ENCODE results near the gene ARHGAP26. TPM values are rescaled to one million over a fixed set of nuclear protein-coding genes. Genes with fewer than 3 reads are reported as not detected.

ARHGAP26 gene
- total RNA-seq, 4 donors from 2014 or later: 11.0 to 23.3 (median 14.3) TPM

DNA sequence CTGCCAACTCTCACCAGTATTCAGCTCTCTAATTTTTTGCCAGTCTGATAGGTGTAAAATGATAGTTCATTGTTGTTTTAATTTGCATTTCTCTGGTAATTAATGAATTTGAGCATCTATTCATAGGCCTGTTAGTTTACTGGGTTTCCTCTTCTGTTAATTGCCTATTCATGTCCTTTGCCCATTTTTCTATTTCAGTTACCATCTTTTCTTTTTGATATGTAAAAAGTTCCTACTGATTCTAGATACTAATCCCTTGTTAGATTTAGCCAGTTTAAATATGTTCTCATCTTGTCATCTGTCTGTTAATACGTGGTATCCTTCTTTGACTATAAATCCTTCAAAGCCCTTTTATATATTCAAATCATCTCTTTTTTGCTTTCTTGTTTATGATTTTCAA, 247.8 kb downstream of the ARHGAP26 start:
- TF ChIP-seq, protein P1, sequence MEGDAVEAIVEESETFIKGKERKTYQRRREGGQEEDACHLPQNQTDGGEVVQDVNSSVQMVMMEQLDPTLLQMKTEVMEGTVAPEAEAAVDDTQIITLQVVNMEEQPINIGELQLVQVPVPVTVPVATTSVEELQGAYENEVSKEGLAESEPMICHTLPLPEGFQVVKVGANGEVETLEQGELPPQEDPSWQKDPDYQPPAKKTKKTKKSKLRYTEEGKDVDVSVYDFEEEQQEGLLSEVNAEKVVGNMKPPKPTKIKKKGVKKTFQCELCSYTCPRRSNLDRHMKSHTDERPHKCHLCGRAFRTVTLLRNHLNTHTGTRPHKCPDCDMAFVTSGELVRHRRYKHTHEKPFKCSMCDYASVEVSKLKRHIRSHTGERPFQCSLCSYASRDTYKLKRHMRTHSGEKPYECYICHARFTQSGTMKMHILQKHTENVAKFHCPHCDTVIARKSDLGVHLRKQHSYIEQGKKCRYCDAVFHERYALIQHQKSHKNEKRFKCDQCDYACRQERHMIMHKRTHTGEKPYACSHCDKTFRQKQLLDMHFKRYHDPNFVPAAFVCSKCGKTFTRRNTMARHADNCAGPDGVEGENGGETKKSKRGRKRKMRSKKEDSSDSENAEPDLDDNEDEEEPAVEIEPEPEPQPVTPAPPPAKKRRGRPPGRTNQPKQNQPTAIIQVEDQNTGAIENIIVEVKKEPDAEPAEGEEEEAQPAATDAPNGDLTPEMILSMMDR (IDR thresholded peaks at IDR 0.05): no peak
- TF ChIP-seq POLR2A (IDR thresholded peaks at IDR 0.05): no peak
- DNase-seq (ENCODE audit: low spot score in 2 of 2): no peak
- H3K4me3 ChIP-seq (ENCODE audit: low read depth, poor library complexity, severe bottlenecking): no peak overlapping the region
- intact Hi-C loops (cut with DNase I; ENCODE audit: low total_unique reads): no loop called here
- WGBS, 2 donors: 97 to 100% methylated on average over 1 of the region's 1 CpG

- intact Hi-C loops (cut with DNase I; ENCODE audit: low total_unique reads): no loop called here
- TF ChIP-seq, protein P1 (IDR thresholded peaks at IDR 0.05): no peak
- TF ChIP-seq POLR2A (IDR thresholded peaks at IDR 0.05): no peak
- 94 to 96% methylated on average over 4 of the region's 4 CpGs for WGBS, 2 donors
- H3K4me3 ChIP-seq (ENCODE audit: low read depth, poor library complexity, severe bottlenecking): no peak overlapping the region
- DNase-seq (ENCODE audit: low spot score in 2 of 2): no peak
These were observed 249.0 kb downstream of the ARHGAP26 start for GRCh38 chr5:143019157-143019556.

DNA sequence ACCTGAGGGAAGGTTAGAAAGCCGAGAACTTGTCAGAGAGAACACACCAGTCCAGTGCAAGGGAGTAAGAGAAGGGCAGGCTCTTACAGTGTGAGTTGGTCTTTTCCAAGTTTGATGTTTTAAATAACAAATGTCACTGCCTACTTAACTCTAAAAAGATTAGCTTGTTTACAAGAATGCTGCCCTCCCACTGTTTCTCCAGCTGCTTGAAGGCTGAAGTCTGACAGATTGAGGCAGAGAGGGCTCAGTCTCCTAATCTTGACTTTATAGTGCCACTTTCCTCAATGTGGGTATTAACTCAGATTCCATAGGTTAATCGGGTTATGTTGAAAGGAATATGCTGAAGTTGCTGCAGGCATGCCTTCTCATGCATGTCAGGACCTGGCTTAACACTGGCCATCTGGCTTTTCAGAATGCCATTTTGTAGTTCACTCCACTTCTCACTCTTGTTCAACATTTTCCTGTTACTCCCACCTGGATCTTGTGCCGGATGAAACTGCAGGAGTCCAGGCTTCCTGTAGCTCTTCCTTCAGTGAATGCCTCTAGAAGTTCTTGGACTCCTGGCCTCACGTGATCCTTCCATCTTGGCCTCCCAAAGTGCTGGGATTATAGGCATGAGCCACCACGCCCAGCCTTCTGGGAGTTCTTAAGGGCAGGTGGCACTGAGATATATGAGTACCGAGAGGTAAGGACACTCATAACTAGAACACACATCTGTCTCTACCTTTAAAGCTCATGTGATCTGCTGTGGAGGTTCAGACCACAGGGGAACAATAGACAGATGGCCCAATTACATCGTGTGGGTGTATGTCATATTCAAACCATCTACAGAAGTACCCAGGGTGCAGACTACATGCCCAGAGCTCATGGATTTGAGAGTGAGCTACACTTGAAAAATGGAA, 249.7 kb downstream of the ARHGAP26 start:
- intact Hi-C loops (cut with DNase I; ENCODE audit: low total_unique reads): no loop called here
- DNase-seq (ENCODE audit: low spot score in 2 of 2): no peak
- no peak overlapping the region for H3K4me3 ChIP-seq (ENCODE audit: low read depth, poor library complexity, severe bottlenecking)
- no peak for TF ChIP-seq POLR2A (IDR thresholded peaks at IDR 0.05)
- TF ChIP-seq, protein P1 (IDR thresholded peaks at IDR 0.05): no peak
- 87 to 92% methylated on average over 7 of the region's 7 CpGs for WGBS, 2 donors

GRCh38 chr5:143021595-143021994, 251.4 kb downstream of the ARHGAP26 start:
- no peak for TF ChIP-seq POLR2A (IDR thresholded peaks at IDR 0.05)
- TF ChIP-seq, protein P1 (IDR thresholded peaks at IDR 0.05): no peak
- H3K4me3 ChIP-seq (ENCODE audit: low read depth, poor library complexity, severe bottlenecking): no peak overlapping the region
- 94 to 96% methylated on average over 2 of the region's 2 CpGs for WGBS, 2 donors
- no peak for DNase-seq (ENCODE audit: low spot score in 2 of 2)
- intact Hi-C loops (cut with DNase I; ENCODE audit: low total_unique reads): no loop called here

- TF ChIP-seq, protein P1 (IDR thresholded peaks at IDR 0.05): no peak
- TF ChIP-seq POLR2A (IDR thresholded peaks at IDR 0.05): no peak
- intact Hi-C loops (cut with DNase I; ENCODE audit: low total_unique reads): no loop called here
- peak in 1 of 2 donors; percentile 86 for DNase-seq (ENCODE audit: low spot score in 2 of 2)
- no peak overlapping the region for H3K4me3 ChIP-seq (ENCODE audit: low read depth, poor library complexity, severe bottlenecking)
- 52 to 60% methylated on average over 10 of the region's 10 CpGs for WGBS, 2 donors
These were observed 253.4 kb downstream of the ARHGAP26 start for GRCh38 chr5:143023411-143024096.

Data from lower leg skin (tissue), 4 donors.